GM19468 (cell line): ENCODE results near the gene ZNF682.
"Not testable (repeated sequence)": the region's sequence is repeated elsewhere in the genome, so short reads cannot be mapped to it uniquely, and the experiment has no call there.

Experiments used
- ATAC-seq: cut with Tn5 transposase; IDR thresholded peaks from one replicate; pipeline ENCODE4 v1.9.1; 2021; ENCODE audit warnings: mild to moderate bottlenecking, moderate library complexity, moderate number of reproducible peaks; ENCODE audit not compliant: unreplicated experiment; ENCODE audit errors: extremely low read depth

ZNF682 gene

GRCh38 chr19:20005741-20006140, 33.6 kb downstream of the ZNF682 start:
- no peak for ATAC-seq

DNA sequence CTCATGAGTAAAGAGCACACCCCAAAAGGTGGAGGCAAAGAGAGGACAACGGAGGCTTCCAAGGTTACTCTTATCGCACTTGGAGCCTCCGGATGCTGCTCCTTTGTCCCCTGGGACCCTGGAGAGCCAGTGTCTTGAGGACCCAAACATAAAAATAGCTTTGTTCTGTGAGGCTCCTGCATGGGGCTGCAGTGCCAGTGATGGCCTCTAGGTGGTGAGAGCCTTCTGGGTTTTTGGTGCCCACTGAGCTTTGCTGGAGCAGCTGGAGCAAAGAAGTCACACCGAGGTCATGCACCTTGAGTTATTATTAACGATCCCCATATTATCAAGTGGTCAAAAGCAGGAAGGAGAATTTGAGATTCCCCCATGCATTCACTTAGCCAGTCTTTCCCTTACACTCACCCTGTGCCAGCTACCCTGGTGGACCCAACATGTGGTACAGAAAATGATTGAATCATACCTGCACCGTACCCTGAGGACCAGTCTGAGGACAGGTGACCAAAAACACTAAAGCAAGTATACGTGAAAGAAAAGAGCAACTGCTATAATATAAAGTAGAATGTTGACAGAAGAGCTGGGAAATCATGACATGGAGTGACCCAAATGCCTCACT, 41.5 kb downstream of the ZNF682 start:
- ATAC-seq = no peak

DNA sequence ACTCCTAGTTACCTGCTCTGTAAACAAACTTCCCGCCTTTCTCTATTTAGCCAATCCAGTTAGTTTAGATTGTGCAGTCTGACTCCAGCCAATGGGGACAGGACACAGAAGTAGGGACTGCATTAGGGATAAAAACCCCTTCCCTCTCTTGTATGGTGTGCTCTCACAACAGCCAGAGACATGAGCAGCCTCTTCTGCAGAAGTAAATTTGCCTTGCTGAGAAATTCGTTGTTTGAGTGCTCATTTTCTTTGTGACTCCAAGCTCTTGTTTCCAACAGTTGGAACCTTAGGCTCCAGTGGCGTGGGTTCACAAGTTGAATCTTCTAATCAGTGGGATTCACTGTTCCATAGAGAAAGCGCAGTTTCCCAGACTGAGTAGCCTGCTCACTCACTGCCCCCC, 72.4 kb downstream of the ZNF682 start:
- no peak for ATAC-seq

DNA sequence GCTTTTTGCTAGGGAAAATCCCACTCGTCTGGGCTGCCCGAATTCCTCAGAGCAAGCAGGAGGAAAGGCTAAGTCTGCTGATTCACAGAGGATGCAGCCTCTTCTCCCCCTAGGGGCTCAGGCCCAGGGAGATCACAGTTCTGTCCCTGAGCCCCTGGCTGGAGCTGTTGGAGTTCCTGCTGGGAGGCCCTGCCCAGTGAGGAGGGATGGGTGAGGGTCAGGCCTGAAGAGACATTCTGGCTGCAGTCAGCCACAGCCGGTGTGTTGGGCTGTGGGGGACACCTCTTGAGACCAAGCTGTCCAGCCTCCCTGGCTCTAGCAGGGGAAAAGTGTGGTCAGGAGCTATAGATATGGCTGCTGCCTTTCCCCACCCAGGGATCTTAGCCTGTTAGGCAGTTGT, 73.2 kb downstream of the ZNF682 start:
- ATAC-seq = not testable (repeated sequence)

DNA sequence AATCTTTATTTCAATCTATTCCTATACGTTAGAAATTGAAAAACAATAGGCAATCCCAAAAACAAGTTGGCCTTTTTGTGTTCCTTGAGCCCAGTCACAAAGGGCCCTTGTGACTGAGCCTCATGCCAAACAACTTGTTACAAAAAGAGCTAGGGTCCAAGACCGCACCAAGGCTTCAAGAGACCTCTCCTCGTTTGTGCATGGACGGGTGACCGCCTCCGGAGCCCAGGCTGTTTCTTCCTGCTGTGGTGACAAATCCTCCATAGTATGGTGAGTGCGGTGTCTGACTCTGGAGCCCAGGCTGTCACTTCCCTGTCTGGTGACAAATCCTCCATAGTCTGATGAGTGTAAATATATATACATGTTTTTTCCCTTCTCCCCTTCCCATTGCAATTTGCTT, 74.9 kb downstream of the ZNF682 start:
- ATAC-seq = no peak

DNA sequence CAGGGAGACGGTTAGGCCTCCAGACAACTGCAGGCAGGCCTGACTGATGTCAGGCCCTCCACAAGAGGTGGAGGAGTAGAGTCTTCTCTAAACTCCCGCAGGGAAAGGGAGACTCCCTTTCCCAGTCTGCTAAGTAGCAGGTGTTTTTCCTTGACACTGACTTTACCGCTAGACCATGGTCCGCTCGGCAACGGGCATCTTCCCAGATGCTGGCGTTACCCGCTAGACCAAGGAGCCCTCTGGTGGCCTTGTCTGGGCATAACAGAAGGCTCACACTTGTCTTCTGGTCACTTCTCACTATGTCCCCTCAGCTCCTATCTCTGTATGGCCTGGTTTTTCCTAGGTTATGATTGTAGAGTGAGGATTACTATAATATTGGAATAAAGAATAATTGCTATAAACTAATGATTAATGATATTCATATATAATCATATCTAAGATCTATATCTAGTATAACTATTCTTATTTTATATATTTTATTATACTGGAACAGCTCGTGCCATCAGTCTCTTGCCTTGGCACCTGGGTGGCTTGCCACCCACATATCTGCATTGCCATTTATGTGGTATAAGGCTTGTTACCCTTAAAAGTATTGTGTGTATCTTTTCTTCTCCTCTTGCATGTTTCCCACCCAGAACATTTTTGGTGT, 80.0 kb downstream of the ZNF682 start:
- not testable (repeated sequence) for ATAC-seq

DNA sequence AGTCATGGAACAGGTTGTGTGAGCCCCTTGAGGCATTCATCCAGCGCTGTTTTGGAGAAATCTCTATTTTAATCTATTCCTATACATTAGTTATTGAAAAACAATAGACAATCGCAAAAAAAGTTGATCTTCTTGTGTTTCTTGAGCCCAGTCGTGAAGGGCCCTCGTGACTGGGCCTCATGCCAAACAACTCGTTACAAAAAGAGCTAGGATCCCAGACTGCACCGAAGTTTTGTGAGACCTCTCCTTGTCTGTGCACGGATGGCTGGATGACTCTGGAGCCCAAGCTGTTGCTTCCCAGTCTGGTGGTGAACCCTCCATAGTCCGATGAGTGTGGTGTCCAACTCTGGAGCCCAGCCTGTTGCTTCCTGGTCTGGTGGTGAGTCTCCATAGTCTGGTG, 81.5 kb downstream of the ZNF682 start:
- not testable (repeated sequence) for ATAC-seq

- ATAC-seq = no peak
These were observed 82.8 kb downstream of the ZNF682 start for GRCh38 chr19:19956434-19957075.

- ATAC-seq = no peak
These were observed 84.1 kb downstream of the ZNF682 start for GRCh38 chr19:19955208-19955607.
